Measurements from ENCODE around the gene GTF2B.
"Not testable (repeated sequence)": the region's sequence is repeated elsewhere in the genome, so short reads cannot be mapped to it uniquely, and the experiment has no call there.

DNA sequence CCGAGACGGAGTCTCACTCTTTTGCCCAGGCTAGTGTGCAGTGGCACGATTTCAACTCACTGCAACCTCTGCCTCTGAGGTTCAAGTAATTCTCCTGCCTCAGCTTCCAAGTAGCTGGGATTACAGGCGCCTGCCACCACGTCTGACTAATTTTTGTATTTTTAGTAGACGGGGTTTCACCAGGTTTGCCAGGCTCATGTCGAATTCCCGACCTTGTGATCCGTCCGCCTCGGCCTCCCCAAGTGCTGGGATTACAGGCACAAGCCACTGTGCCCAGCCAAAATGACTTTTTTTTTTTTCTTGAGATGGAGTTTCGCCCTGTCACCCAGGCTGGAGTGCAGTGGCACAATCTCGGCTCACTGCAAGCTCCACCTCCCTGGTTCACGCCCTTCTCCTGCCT is 21.7 kb downstream of the GTF2B start:
- TF ChIP-seq, protein P1, sequence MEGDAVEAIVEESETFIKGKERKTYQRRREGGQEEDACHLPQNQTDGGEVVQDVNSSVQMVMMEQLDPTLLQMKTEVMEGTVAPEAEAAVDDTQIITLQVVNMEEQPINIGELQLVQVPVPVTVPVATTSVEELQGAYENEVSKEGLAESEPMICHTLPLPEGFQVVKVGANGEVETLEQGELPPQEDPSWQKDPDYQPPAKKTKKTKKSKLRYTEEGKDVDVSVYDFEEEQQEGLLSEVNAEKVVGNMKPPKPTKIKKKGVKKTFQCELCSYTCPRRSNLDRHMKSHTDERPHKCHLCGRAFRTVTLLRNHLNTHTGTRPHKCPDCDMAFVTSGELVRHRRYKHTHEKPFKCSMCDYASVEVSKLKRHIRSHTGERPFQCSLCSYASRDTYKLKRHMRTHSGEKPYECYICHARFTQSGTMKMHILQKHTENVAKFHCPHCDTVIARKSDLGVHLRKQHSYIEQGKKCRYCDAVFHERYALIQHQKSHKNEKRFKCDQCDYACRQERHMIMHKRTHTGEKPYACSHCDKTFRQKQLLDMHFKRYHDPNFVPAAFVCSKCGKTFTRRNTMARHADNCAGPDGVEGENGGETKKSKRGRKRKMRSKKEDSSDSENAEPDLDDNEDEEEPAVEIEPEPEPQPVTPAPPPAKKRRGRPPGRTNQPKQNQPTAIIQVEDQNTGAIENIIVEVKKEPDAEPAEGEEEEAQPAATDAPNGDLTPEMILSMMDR (conservative IDR thresholded peaks at IDR 0.05), result not testable (repeated sequence)
- not testable (repeated sequence) for TF ChIP-seq ZFX (IDR thresholded peaks at IDR 0.05)
